OCI-LY1 (cell line): ENCODE data around the gene DKK3.

ENCODE experiments used
- CTCF ChIP-seq: fragments of 200-600 bp; sonication (generic), shearing (Covaris generic); IDR thresholded peaks from 2 replicates; pipeline ENCODE4 v1.5.1; 2017; ENCODE audit warnings: mild to moderate bottlenecking, antibody characterized with exemption, low read length, moderate library complexity, mixed read lengths
- EZH2 ChIP-seq: fragments of 200-600 bp; sonication (generic), shearing (Covaris generic); IDR thresholded peaks from 2 replicates; pipeline ENCODE4 v1.8.0; 2017; ENCODE audit warnings: borderline replicate concordance, mixed run types, mild to moderate bottlenecking, antibody characterized with exemption, low read length, moderate library complexity, mixed read lengths

GRCh38 chr11:11946180-11946579, 62.2 kb downstream of the DKK3 start:
- TF ChIP-seq CTCF (no peak), EZH2 (no peak)
